ENCODE data around the gene RPL36A. TPM values are rescaled to one million over a fixed set of nuclear protein-coding genes. Genes with fewer than 3 reads are reported as not detected.

The RPL36A gene
- total and polyA plus RNA-seq, 9 of the 15 experiments (the other 6 are each of a cell fraction or from before 2014, with no cell fraction given) = 412 to 4,539 (median 3,209) TPM

DNA sequence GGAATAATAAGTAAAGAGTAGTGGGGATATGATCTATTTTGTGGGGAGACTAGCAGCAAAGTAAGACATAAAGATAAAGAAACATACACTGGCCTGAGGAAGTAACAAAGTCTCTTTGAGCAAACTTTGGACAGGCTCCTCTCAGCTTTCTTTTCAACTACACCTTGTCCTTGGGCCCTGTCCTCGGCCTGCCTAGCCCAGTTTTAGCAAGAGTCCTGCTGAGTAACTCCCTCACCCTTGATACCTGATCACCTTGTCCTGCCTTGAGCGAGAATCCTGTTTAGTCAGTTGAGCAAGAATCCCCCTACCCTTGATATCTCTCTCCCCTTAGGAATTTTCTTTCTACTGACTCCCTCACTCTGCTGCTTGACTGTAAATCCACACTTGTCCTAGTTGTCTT, 28.7 kb downstream of the RPL36A start:
- Histone ChIP-seq H3K79me2 (ENCODE audit: control insufficient read depth, insufficient read depth, low read length) (no peaks in the 10 kb centered on the region), H3K9ac (ENCODE audit: insufficient read depth in 1 of 2, low read depth in 2 of 2, low read length in 2 of 2) (no peak overlapping the region), H3K27me3 (ENCODE audit: control insufficient read depth in 2 of 2, insufficient read depth in 2 of 2, low read length in 2 of 2) (no peaks in the 10 kb centered on the region; a peak in 1 of 5 replicates), H3K36me3 (ENCODE audit: control insufficient read depth, insufficient read depth, low read length) (no peaks in the 10 kb centered on the region), H3K9me1 (ENCODE audit: control insufficient read depth, insufficient read depth, low read length) (no peaks in the 10 kb centered on the region), H3K9me3 (replicated peaks; ENCODE audit: control insufficient read depth, insufficient read depth, low read depth, low read length) (no peaks in the 10 kb centered on the region), H3K4me2 (ENCODE audit: insufficient read depth, low read length) (no peak overlapping the region), H3K27ac (ENCODE audit: extremely low read depth, low read depth, low read length) (no peak overlapping the region), H4K20me1 (replicated peaks; ENCODE audit: control insufficient read depth, insufficient read depth, low read length) (no peaks in the 10 kb centered on the region; the same call in 1 of the 2 replicates), H2AFZ (ENCODE audit: low read depth, low read length) (no peak overlapping the region), H3K4me3 (no peak overlapping the region), H3K4me1 (replicated peaks in 1 of 2; ENCODE audit: control insufficient read depth in 2 of 2, insufficient read depth in 2 of 2, low read length in 2 of 2) (peaks cover 8 to 17% of the 10 kb centered on the region in 2 experiments; a peak in 4 of 5 replicates)
- FAIRE-seq (no peak), ATAC-seq (no peak), DNase-seq (ENCODE audit: extremely low read depth in 1 of 4, low spot score in 3 of 4) (no peak)
- TF ChIP-seq CCAR2 (IDR thresholded peaks at IDR 0.05; ENCODE audit: low read depth, low read length) = no peak
- TF ChIP-seq ZEB2 (IDR thresholded peaks at IDR 0.05) = no peak
- TF ChIP-seq SMAD4 (CRISPR knock-in tag; conservative IDR thresholded peaks at IDR 0.05) = no peak
- TF ChIP-seq RBFOX2 (IDR thresholded peaks at IDR 0.05; ENCODE audit: low read depth, low read length) = no peak
- no peak for TF ChIP-seq HNRNPL (IDR thresholded peaks at IDR 0.05; ENCODE audit: low read depth, low read length)
- no peak for TF ChIP-seq SUPT5H (IDR thresholded peaks at IDR 0.05)
- no peak for TF ChIP-seq ZNF274 (IDR thresholded peaks at IDR 0.05; ENCODE audit: borderline replicate concordance, low read depth, low read length)
- TF ChIP-seq, protein P1, sequence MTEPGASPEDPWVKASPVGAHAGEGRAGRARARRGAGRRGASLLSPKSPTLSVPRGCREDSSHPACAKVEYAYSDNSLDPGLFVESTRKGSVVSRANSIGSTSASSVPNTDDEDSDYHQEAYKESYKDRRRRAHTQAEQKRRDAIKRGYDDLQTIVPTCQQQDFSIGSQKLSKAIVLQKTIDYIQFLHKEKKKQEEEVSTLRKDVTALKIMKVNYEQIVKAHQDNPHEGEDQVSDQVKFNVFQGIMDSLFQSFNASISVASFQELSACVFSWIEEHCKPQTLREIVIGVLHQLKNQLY (CRISPR knock-in tag; conservative IDR thresholded peaks at IDR 0.05) = no peak
- no peak for TF ChIP-seq TEAD1 (CRISPR knock-in tag; IDR thresholded peaks at IDR 0.05)
- no peak for TF ChIP-seq PHF8 (IDR thresholded peaks at IDR 0.05; ENCODE audit: borderline replicate concordance, low read length)
- no peak for TF ChIP-seq EGR1 (conservative IDR thresholded peaks at IDR 0.05)
- TF ChIP-seq, protein P2, sequence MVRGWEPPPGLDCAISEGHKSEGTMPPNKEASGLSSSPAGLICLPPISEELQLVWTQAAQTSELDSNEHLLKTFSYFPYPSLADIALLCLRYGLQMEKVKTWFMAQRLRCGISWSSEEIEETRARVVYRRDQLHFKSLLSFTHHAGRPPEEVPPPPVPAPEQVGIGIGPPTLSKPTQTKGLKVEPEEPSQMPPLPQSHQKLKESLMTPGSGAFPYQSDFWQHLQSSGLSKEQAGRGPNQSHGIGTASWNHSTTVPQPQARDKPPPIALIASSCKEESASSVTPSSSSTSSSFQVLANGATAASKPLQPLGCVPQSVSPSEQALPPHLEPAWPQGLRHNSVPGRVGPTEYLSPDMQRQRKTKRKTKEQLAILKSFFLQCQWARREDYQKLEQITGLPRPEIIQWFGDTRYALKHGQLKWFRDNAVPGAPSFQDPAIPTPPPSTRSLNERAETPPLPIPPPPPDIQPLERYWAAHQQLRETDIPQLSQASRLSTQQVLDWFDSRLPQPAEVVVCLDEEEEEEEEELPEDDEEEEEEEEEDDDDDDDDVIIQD (CRISPR knock-in tag; IDR thresholded peaks at IDR 0.05) = no peak
- POLR2A ChIA-PET = no interaction called here
- BruUV-seq (replicated peaks) = no TSS peak
- 14% methylated on average over 2 of the region's 2 CpGs for WGBS (ENCODE audit: insufficient coverage, low coverage, missing lambda C conversion rate)
- in situ Hi-C loops (cut with MboI) = no loop called here
- CTCF ChIA-PET (ENCODE audit: low intra/inter-chr PET ratio) = no interaction called here
- intact Hi-C loops (cut with micrococcal nuclease) = loop anchor here (5.0 kb wide), 2 partner anchors 43 to 178 kb away; no protein-coding TSS in a partner anchor

Data from K562 (cell line).